HG03175 (cell line): ENCODE results near the gene MICAL3.
"Not testable (repeated sequence)": the region's sequence is repeated elsewhere in the genome, so short reads cannot be mapped to it uniquely, and the experiment has no call there.

Experiments used
- ATAC-seq: cut with Tn5 transposase; IDR thresholded peaks from one replicate; pipeline ENCODE4 v1.9.1; 2021; ENCODE audit warnings: mild to moderate bottlenecking, moderate library complexity; ENCODE audit not compliant: unreplicated experiment

Gene MICAL3

GRCh38 chr22:17941471-17942406 is 82.6 kb downstream of the MICAL3 start:
- ATAC-seq = no peak

DNA sequence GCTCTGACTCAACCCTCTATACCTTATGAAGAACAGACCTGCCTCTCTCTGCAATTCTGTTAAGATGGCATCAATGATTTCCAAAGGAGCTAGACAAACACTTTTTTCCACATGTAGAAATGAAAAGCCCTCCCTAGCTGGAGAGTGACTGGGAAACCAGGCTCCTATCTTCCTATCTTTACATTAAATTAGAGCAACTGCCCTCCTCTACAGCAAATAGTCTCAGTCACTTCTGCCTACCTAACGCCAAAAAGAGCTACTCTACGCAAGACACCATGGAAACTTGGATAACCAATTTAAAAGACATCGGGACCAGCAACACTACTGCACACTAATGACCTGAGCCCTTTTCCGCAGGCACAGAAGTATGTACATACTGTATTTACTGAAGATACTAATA is 84.8 kb downstream of the MICAL3 start:
- ATAC-seq = no peak

DNA sequence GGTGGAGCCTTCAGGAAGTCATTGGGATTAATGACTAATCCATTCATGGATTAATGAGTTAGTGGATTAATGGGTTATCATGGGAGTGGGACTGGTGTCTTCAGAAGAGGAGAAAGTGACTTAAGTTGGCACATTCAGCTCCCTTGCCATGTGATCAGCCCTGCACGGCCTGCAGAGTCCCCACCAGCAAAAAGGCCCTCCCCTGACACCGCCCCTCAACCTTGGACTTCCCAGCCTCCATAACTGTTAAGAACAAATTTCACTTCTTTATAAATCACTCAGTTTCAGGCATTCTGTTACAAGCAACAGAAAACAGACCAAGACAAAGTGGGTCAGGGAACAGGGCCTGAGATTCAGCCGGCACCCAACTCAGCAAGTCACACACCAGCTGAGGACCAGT is 85.3 kb downstream of the MICAL3 start:
- ATAC-seq = no peak

GRCh38 chr22:17938484-17938924 is 85.9 kb downstream of the MICAL3 start:
- ATAC-seq = no peak

DNA sequence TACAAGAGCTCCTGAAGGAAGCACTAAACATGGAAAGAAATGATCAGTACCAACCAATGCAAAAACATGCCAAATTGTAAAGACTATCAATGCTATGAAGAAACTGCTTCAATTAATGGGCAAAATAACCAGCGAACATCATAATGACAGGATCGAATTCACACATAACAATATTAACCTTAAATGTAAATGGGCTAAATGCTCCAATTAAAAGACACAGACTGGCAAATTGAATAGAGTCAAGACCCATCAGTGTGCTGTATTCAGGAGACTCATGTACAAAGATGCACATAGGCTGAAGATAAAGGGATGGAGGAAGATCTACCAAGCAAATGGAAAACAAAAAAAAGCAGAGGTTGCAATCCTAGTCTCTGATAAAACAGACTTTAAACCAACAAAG is 91.9 kb downstream of the MICAL3 start:
- not testable (repeated sequence) for ATAC-seq

GRCh38 chr22:17931400-17931825 is 92.9 kb downstream of the MICAL3 start:
- no peak for ATAC-seq

- no peak for ATAC-seq
These were observed 93.7 kb downstream of the MICAL3 start for GRCh38 chr22:17930455-17931313.

DNA sequence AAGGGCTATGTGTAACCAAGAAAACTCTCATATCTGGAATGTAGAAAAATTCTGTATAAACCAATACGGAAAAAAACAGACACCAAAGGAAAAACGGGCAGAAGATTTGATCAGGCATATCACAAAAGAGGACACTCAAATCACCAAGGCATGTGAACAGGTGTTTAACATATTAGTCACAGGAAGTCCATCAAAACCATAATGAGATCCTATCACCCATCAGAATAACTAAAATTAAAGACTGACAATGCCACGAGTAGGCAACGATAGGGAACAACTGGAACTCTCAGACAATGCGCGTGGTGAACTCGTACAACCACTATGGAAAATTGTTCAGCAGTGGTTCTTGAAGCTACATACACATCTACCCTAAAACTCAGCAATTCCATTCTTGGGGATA is 94.5 kb downstream of the MICAL3 start:
- no peak for ATAC-seq

DNA sequence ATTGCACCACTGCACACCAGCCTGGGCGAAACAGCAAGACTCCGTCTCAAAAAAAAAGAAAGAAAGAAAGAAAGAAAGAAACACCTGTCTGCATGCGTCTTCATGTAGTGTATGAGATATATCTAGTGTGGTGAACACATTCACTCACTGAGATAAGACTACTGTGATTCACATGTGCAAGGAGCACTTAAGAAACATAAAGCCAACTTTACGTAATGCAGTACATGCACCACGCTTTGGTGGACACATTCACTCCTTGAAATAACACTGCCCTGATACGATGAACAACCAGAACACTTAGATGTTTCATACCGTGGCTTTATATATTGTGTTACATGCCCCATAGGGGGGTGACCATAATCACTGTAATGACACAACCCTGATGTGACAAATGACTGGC is 96.0 kb downstream of the MICAL3 start:
- no peak for ATAC-seq

GRCh38 chr22:17927062-17927461 is 97.3 kb downstream of the MICAL3 start:
- no peak for ATAC-seq

DNA sequence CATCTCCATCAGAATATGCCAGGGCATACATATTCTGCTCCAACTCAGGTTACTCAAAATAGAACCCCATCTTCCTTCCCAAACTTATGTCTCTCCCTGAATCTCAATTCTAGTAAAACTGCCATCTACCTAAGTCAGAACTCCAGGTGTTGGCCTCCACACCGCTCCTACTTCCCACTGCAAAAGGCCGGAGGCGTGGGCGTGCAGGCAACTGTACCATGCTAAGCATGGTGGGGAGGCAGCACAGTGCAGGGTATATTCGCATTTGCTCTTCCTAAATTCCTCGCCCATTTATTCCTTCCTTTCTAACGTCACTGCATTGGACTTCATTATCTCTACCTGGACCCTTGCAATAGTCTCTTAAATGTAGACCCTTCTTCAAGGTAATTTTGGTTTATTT is 97.8 kb downstream of the MICAL3 start:
- no peak for ATAC-seq

DNA sequence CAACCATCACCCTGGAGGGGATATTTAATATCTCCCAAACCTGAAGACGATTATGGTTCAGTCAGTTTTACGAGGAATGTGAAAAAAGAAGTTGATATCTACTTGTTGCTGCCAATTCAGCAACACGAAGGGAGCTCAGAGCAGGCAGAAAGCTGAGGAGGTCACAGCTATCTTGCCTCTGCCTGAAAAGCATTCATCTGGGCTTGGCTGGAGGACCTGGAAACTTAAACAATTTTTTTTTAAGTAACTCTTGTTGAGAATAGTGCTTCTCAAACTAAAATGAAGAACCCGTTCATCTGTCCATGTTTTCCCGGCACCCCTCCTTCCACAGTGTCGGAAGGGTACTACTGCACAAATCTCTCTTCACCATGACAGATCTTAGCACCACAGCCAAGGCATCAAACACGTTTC is 98.9 kb downstream of the MICAL3 start:
- no peak for ATAC-seq

DNA sequence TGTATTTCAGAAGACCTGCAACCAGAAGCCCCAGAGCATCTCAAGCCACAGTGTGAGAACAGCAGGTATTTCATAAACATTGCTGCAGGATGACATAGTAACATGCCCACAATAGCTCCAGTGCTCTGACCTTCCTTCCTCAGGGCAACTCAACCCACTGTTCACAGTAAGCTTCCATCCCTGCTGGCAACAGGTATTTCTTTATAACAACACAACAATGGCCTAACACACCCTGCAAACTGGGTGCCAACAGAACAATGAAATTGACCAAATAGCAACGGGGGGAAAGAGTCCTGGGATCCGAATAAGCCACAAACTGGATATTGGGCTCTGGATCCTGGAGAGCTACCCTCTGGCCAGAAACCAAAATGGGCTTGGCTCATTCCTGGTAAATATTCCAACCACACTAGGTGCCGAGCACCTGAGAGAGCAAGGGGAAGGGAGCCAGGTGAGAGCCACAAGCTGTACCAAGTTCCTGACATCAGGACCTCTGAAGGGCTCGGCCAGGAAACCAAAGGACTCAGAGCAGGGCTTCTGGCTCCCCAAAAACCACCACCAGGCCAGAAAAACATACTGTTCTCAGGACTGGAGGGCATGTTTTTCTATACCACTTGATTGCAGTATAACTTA is 99.5 kb downstream of the MICAL3 start:
- ATAC-seq = no peak

- ATAC-seq = no peak
These were observed 100.3 kb downstream of the MICAL3 start for GRCh38 chr22:17924076-17924475.

- ATAC-seq = no peak
These were observed 101.1 kb downstream of the MICAL3 start for GRCh38 chr22:17922925-17923903.

DNA sequence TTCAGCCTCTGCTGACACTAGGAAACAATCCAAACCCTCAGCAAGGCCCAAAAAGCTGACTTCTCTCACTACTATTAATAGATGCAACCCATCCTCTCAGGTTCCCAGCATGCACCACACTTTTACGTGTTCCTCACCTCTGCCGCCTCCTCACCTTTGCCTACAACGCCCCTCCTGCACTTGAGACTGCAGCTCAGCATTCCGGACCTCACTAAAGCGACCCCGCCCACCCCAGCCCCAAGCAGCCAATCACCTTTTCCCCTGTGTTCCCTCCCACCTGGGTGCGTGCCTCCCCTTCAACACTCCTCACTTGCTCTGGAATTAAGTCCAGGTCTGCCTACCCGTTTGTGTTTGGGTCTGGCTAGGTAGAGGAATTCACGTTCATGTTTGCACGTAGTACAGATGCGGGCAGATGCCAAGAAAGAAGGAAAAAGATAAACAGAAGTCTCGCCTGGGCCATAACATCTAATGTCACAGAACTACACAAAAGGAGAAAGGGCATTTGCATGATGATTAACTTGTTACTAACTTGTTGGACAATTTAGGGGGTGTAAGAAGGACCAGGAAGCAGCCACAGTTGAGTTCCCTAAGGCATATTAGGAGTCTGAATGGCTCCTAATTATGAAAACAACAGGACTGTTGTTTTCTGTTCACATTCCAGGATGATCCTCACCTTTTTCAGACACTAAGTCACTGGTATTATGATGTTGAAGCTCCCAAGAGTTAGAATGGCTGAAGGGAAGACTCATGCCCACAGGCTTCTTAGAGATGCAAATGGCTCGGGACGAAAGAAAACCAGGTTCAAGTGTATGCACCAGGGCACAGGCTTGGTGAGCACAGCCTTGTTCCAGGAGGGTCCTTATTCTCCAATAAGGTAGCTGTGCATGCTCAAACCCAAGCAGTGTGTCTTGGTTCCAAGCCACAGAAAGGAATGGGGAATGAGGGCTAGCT is 102.2 kb downstream of the MICAL3 start:
- ATAC-seq = no peak

GRCh38 chr22:17920992-17921650 is 103.2 kb downstream of the MICAL3 start:
- no peak for ATAC-seq

DNA sequence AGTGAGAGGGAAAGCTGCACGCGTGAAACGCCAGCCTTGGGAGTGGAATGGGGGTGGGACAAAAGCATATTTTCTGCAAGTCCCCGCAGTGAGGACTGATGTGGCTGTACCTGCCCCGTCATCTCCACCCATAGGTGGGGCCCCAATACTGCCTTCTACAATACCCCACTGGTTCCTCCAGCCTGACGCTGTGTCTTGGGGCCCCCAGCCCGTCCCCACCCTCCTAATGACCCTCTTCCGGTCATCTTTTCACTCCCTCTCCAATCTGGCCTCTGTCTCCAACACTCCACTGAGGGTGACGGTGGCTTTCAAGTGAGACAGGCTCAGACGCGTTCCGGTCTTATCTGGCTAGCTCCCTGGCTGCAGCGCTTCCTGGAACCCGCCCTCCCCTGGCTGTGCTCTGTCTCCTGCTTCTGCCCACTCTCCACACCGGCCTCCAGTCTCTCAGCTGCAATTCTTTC is 104.2 kb downstream of the MICAL3 start:
- no peak for ATAC-seq
